OCI-LY1 (cell line): ENCODE data around the gene ANKRD24.

Experiments used
- EZH2 ChIP-seq: fragments of 200-600 bp; sonication (generic), shearing (Covaris generic); IDR thresholded peaks from 2 replicates; pipeline ENCODE4 v1.8.0; 2017; ENCODE audit warnings: borderline replicate concordance, mixed run types, mild to moderate bottlenecking, antibody characterized with exemption, low read length, moderate library complexity, mixed read lengths
- TF ChIP-seq, protein P1 (sequence below): fragments of 200-600 bp; sonication (generic), shearing (Covaris generic); IDR thresholded peaks from 2 replicates; pipeline ENCODE4 v1.5.1; 2017; ENCODE audit warnings: mild to moderate bottlenecking, antibody characterized with exemption, low read length, moderate library complexity, mixed read lengths

DNA sequence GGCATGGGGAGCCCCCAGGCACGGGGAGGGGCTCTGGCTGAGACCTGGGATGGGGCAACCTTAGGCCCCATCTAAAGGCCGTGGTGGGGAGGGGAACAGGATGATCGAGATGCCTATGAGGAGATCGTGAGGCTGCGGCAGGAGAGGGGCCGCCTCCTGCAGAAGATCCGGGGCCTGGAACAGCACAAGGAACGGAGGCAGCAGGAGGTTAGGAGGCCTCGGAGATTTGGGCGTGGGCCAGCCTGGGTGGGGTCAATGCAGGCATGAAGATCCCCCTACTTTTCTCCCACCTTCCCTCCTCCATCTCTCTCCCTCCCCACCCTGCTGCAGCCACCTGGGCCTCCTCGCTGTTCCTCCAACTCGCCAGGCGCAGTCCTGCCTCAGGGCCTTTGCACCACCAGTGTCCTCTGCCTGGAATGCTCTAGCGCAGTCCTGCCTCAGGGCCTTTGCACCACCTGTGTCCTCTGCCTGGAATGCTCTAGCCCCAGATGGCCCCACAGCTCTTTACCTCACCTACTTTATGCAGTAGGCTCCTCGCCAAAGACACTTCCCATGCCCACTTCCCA, 27.8 kb downstream of the ANKRD24 start:
- TF ChIP-seq, protein P1, sequence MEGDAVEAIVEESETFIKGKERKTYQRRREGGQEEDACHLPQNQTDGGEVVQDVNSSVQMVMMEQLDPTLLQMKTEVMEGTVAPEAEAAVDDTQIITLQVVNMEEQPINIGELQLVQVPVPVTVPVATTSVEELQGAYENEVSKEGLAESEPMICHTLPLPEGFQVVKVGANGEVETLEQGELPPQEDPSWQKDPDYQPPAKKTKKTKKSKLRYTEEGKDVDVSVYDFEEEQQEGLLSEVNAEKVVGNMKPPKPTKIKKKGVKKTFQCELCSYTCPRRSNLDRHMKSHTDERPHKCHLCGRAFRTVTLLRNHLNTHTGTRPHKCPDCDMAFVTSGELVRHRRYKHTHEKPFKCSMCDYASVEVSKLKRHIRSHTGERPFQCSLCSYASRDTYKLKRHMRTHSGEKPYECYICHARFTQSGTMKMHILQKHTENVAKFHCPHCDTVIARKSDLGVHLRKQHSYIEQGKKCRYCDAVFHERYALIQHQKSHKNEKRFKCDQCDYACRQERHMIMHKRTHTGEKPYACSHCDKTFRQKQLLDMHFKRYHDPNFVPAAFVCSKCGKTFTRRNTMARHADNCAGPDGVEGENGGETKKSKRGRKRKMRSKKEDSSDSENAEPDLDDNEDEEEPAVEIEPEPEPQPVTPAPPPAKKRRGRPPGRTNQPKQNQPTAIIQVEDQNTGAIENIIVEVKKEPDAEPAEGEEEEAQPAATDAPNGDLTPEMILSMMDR: no peak
- TF ChIP-seq EZH2: no peak
